ENCODE results near the gene EIF1. TPM values are rescaled to one million over a fixed set of nuclear protein-coding genes. Genes with fewer than 3 reads are reported as not detected.

EIF1 gene
- polyA plus RNA-seq, 1 donor (not counting 4 experiments of a cell fraction or from before 2014, with no cell fraction given): 308 TPM

DNA sequence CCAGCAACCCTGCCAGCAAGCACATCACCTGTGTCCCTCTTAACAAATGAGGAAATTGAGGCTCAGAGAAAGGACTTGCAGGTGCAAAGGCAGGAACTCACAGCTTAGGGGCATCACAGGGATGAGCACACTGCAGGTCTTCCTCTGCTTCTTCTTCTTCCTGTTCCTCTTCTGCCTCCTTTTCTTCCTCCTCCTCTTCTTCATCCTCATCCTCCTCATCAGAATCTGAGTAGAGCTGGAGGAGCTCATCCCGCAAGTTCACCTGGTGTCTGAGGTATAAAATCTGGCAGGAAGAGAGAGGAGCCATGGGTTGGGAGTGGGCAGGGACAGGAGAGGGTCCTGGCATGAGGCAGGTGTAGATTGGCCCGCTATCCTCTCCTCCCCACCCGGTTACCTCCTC is 43.2 kb downstream of the EIF1 start:
- no peaks in the 10 kb centered on the region for H3K9me1 ChIP-seq (ENCODE audit: control insufficient read depth, extremely low read depth, insufficient read depth, low read length)
- peaks cover 7% of the 10 kb centered on the region for H3K4me1 ChIP-seq (ENCODE audit: control insufficient read depth, extremely low read depth, insufficient read depth, low read length)
- no peak overlapping the region for H2AFZ ChIP-seq (ENCODE audit: control insufficient read depth, low read length)
- no peak overlapping the region for H3K9ac ChIP-seq (ENCODE audit: control insufficient read depth, extremely low read depth, insufficient read depth, low read length)
- TF ChIP-seq, protein P1, sequence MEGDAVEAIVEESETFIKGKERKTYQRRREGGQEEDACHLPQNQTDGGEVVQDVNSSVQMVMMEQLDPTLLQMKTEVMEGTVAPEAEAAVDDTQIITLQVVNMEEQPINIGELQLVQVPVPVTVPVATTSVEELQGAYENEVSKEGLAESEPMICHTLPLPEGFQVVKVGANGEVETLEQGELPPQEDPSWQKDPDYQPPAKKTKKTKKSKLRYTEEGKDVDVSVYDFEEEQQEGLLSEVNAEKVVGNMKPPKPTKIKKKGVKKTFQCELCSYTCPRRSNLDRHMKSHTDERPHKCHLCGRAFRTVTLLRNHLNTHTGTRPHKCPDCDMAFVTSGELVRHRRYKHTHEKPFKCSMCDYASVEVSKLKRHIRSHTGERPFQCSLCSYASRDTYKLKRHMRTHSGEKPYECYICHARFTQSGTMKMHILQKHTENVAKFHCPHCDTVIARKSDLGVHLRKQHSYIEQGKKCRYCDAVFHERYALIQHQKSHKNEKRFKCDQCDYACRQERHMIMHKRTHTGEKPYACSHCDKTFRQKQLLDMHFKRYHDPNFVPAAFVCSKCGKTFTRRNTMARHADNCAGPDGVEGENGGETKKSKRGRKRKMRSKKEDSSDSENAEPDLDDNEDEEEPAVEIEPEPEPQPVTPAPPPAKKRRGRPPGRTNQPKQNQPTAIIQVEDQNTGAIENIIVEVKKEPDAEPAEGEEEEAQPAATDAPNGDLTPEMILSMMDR (optimal IDR thresholded peaks at IDR 0.05 in 1 of 3, IDR thresholded peaks at IDR 0.05 in 1 of 3, conservative IDR thresholded peaks at IDR 0.05 in 1 of 3; ENCODE audit: extremely low read depth in 1 of 3, insufficient read depth in 2 of 3, low read length in 3 of 3): no peak
- no peak for TF ChIP-seq EZH2 (IDR thresholded peaks at IDR 0.05; ENCODE audit: low read length)
- no peaks in the 10 kb centered on the region for H4K20me1 ChIP-seq (ENCODE audit: control insufficient read depth, extremely low read depth, insufficient read depth, low read length)
- no peak for FAIRE-seq
- dilution Hi-C loops (cut with MboI; ENCODE audit: extremely low pct_ligation_motif_present, low sequenced_read_pairs): no loop called here
- no peak overlapping the region for H3K4me3 ChIP-seq (ENCODE audit: control insufficient read depth in 2 of 3, extremely low read depth in 1 of 3, insufficient read depth in 2 of 3, low read depth in 1 of 3, low read length in 3 of 3)
- no peak overlapping the region for H3K4me2 ChIP-seq (ENCODE audit: control insufficient read depth, extremely low read depth, insufficient read depth, low read depth, low read length)
- H3K9me3 ChIP-seq (ENCODE audit: control insufficient read depth, low read depth, low read length): no peaks in the 10 kb centered on the region
- DNase-seq (ENCODE audit: low read depth, low spot score): no peak
- H3K27me3 ChIP-seq (ENCODE audit: control insufficient read depth, extremely low read depth, insufficient read depth, low read length): peaks cover 49% of the 10 kb centered on the region
- no peak overlapping the region for H3K27ac ChIP-seq (ENCODE audit: control insufficient read depth, insufficient read depth, low read length)
- no peaks in the 10 kb centered on the region for H3K79me2 ChIP-seq (ENCODE audit: control insufficient read depth, insufficient read depth, low read length)
- peaks cover 0 to 3% of the 10 kb centered on the region in 2 experiments for H3K36me3 ChIP-seq (ENCODE audit: control insufficient read depth in 2 of 2, extremely low read depth in 1 of 2, insufficient read depth in 2 of 2, low read length in 2 of 2)

DNA sequence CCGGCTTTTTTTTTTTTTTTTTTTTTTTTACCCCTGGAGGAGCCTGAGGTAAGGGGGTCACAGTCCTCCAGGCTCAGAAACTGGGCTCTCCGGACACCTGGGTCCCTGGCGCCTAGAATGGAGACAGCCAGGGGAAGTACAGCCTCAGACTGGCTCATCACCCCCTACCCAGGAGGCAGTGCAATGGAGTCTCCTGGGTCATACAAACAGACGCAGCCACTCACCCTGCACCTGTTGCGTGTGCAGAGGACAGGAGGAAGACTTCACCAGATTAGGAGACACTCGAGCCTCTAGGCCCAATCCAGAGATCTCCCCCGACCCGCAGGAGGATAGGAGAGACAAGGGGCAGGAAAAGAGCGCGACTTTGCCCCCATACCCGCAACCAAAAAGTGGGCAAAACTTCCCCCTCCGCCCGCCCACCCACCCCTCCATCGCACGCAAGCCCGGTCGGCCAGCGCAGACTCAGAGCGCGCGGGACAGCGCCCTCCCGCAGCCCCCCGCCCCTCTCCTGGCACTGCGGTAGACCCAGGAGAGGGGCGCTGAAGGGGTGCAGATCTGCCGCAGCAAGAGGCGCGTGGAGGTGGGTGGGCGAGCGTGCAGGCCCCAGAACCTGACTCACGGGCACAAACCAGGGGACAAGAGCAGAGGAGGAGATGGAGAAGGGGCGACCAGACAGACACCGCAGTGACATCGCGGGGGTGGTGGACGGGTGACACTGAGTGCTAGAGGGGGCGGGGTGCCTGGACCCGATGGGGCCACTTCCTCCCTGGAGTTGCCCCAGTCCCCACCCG is 44.9 kb downstream of the EIF1 start:
- DNase-seq (ENCODE audit: low read depth, low spot score): no peak
- no peaks in the 10 kb centered on the region for H3K9me3 ChIP-seq (ENCODE audit: control insufficient read depth, low read depth, low read length)
- H2AFZ ChIP-seq (ENCODE audit: control insufficient read depth, low read length): no peak overlapping the region
- dilution Hi-C loops (cut with MboI; ENCODE audit: extremely low pct_ligation_motif_present, low sequenced_read_pairs): no loop called here
- peak overlapping the region; percentile 95 for H3K4me2 ChIP-seq (ENCODE audit: control insufficient read depth, extremely low read depth, insufficient read depth, low read depth, low read length)
- H4K20me1 ChIP-seq (ENCODE audit: control insufficient read depth, extremely low read depth, insufficient read depth, low read length): no peaks in the 10 kb centered on the region
- H3K79me2 ChIP-seq (ENCODE audit: control insufficient read depth, insufficient read depth, low read length): no peaks in the 10 kb centered on the region
- H3K27me3 ChIP-seq (ENCODE audit: control insufficient read depth, extremely low read depth, insufficient read depth, low read length): peaks cover 49% of the 10 kb centered on the region
- no peak for FAIRE-seq
- peak overlapping the region; percentile 54 to 70 (median 70) for H3K4me3 ChIP-seq (ENCODE audit: control insufficient read depth in 2 of 3, extremely low read depth in 1 of 3, insufficient read depth in 2 of 3, low read depth in 1 of 3, low read length in 3 of 3)
- H3K9ac ChIP-seq (ENCODE audit: control insufficient read depth, extremely low read depth, insufficient read depth, low read length): no peak overlapping the region
- H3K27ac ChIP-seq (ENCODE audit: control insufficient read depth, insufficient read depth, low read length): no peak overlapping the region
- TF ChIP-seq EZH2 (IDR thresholded peaks at IDR 0.05; ENCODE audit: low read length): no peak
- TF ChIP-seq, protein P1 (optimal IDR thresholded peaks at IDR 0.05 in 1 of 3, IDR thresholded peaks at IDR 0.05 in 1 of 3, conservative IDR thresholded peaks at IDR 0.05 in 1 of 3; ENCODE audit: extremely low read depth in 1 of 3, insufficient read depth in 2 of 3, low read length in 3 of 3): no peak
- peaks cover 0 to 3% of the 10 kb centered on the region in 2 experiments for H3K36me3 ChIP-seq (ENCODE audit: control insufficient read depth in 2 of 2, extremely low read depth in 1 of 2, insufficient read depth in 2 of 2, low read length in 2 of 2)
- no peaks in the 10 kb centered on the region for H3K9me1 ChIP-seq (ENCODE audit: control insufficient read depth, extremely low read depth, insufficient read depth, low read length)
- H3K4me1 ChIP-seq (ENCODE audit: control insufficient read depth, extremely low read depth, insufficient read depth, low read length): peaks cover 16% of the 10 kb centered on the region
